NCI-H128 (cell line): ENCODE measurements around the gene MEG3.

Experiments
- DNase-seq: peaks from one replicate; lab custom pipeline; 2025; ENCODE audit not compliant: unreplicated experiment; lab: John Stamatoyannopoulos, UW

The MEG3 gene

DNA sequence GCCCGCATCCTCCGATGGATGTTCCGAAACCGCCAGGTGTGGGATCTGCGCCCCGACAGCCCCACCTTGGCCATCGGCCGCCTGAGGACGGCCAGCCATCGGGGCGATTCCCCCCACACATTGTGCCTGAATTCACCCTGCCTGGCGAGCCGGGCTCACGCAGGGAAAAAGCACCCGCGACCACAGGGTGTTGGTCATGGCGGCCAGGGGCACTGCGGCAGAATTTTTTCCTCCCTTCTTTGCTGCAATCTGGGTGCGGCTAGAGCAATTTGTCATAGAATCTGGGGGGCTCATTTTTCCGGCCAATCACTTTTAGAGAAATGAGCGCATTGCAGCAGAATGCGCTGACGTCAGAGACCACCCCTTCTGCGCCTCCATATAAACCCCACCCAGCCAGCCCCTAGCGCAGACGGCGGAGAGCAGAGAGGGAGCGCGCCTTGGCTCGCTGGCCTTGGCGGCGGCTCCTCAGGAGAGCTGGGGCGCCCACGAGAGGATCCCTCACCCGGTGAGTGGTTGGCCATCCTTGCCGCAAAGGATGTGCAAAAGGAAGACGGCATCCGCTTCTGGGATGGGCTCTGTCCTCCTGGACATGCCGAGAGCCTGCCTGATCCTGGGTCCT, at the start of gene MEG3:
TSS of gene MEG3 (plus strand) at position 406 of the 619 bp plus-strand sequence.
- no peak for DNase-seq

DNA sequence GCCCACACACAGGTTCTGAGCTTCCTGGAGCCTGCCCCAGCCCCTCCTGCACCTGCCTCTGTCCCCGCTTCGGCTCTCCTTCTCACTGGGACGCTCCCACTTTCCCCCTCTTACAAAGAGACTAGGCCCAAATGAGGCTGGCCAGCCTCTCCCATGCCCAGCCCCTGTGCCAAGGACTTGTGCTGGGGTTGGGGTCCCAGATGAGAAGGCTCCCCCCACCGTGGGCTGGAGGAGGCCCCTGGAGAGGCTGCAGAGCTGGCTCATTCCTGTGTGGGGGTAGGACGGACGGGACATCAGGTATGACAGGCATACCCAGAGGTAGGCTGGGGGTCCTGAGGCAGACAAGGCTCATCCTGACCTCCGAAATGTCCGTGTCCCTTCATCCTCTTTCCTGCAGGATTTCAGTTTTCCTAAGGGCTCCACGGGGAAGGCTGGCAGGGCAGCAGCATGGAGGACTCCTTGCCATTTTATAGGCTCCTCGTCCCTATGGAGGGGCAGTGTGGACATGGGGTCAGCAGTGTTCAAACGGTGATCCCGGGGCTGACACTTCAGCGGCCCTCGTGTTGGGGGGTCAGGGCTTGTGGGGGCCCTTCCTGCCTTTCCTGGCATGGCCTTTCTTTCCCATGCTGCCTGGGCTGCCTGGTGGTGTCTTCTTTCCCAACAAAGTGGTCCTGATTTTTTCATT, 49.1 kb upstream of the MEG3 start:
- DNase-seq: no peak

DNA sequence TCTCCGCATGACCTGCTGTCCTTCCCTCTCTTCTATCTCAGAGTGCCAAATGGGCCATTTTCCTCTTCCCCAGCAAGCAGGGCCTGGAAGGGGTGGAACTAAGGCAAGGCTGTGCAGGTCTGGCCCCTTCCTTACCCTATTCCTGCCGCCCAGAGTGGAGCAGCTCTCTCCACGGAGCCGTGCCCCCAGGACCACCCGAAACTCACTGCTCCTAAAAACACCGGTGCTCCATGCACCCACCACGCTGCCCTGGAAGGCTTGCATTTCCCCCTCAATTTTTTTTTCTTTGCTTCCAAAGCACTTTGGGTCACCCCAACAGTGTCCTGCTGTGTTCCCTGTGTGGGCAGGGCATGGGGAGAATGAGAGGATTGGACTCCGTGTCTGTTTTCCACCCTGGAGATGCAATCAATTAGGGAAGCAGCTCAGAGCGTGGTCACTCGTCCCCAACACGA, 48.5 kb upstream of the MEG3 start:
- no peak for DNase-seq

DNA sequence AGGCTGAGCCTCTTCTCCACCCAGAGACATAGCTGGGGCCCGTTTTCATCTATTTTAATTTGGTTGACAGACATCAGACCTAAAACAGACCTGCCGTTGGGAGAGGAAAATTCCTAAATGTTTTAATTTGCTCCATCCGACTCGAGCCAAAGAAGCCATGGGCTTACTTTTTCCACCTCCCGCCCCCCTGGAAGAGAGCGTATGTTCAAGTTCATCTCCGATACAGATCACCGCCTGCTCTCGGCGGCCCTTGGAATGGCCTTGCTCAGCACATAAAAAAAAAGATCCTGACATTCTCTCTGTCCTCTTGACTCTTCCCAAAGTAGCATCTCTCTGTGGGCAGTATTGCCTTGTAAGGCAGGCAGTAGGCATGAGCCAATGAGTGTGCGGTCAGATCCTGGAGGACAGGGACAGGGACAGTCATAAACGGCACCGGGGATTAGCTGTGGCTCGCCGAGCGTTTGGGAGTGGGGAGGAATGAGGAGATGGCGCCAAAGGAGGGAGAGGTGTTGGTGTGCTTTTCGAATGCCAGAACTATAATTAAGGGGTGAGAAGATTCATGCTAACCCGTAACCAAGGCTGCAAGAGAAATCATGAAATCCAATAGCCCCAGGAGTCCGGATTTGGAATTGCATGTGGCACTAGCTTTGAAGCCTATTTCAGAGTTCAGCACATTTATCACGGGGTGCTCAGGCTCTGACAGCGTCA, 47.9 kb upstream of the MEG3 start:
- no peak for DNase-seq

DNA sequence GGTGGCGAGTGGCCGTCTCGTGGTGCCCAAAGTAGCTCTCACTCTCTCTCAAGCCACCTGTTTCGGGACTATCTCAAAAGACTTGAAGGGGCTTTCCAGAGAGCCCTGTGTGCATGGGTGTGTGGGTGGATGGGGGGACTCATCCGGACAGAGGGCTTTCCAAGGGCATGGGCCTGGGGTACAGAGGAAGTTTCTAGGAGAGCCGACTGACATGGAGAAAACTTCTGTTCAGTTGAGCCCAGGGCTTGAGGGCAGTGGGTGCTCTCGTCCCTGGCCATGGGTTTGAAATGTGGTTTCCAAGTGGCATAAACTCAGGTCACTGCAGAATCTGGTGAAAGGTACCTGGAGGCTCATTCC, 47.4 kb upstream of the MEG3 start:
- DNase-seq: no peak

DNA sequence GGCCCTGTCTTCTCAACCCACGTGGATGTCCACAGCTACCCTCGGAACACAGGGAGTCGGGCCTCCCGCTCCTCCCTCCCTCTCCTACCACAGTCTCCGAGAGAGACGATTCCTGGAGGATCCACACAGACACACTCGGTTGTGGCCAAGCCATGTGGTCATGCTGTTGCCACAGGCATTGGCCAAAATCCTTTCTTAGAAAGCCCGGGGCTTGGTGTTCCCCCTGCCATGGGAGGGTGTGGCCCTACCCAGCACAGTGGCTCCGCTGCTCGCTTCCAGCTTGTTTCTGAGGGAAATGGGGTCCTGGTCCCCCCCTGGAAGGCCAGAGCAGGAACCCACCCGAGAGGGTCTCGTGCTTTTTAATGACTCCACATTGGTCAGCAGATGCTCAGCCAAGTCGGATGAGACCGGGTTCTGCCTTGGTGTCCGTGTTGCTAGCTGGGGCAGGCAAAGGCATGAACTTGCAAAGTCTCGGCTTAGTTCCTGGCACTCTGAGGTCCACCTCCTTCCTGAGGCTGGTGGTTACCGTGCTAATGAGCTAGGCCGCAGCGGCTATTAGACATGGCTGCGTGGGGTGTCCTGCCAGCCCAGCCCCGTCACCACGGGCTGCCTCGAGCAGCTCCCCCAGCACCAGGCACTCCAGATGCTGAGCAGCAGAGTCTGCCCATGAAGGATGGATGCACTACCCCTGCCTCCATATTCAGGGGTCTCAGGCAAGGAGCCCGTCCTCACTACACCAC, 46.8 kb upstream of the MEG3 start:
- DNase-seq: no peak

DNA sequence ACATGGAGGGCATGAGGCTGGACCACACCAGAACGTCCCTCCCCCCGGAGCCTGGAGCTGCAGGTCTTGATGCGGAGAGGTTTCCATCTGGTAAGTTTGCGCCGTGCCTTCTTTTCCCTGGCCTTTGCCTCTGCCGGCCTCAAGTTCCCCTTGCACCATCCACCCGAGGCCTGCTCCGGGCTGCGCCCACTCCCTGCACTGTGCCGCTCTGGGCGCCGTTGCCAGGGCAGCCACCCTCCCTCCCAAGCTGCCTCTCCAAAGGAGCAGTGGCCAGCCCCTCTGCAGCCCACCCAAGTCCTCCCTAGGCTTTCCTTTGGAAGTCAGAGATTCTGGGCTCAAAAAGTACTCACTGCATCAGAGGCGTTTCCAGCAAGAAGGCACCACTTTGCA, 46.2 kb upstream of the MEG3 start:
- DNase-seq: no peak

DNA sequence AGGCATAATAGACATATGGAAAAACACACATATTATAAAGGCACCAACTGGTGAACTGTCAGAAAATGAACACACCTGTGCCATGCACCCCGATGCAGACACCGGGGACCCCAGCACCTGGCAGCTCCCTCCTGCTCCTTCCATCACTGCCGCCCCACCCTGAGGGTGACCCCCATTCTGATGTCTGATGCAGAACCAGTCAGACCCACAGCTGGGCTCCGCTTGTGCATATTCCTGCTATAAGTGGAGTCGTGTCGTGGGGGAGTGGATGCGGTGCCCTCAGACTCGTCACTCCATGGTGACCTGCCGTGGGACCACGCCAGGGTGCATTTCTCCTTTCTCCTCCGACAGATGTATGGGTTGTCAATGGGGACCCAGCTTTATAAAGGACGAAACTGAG, 45.7 kb upstream of the MEG3 start:
- no peak for DNase-seq

DNA sequence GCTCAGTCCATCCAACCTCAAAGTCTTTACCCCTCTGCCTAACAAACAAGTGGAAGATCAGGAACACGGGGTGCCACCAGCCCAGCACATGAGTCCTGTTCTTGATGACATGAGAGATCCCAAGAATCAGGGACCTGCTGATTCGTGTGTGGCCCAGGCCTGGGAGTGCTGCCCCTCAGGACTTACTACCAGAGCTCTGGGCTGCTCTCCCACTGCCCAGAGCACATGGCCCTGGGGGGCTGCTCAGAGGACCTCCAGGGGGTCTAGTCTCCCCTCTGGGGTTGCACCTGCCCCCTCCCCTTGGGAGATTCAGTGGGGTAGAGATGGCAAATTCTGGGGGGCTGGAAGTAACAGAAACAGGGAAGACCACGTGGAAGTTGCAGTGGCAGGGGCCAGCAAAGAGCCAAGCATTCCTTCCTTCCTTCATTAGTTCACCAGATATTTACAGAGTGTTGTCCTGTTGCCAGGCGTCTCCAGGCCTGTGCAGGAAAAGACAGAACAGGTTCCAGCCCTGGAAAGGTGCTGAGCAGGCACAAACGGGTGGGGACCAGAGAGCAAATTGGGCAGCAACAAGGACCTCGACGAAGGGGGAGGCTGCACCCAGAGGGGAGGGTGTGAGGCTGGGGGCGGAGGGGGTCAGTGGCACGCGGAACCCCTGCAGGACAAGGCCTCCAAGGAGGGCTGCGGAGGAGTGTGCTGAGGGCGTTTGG, 45.1 kb upstream of the MEG3 start:
- DNase-seq: no peak

DNA sequence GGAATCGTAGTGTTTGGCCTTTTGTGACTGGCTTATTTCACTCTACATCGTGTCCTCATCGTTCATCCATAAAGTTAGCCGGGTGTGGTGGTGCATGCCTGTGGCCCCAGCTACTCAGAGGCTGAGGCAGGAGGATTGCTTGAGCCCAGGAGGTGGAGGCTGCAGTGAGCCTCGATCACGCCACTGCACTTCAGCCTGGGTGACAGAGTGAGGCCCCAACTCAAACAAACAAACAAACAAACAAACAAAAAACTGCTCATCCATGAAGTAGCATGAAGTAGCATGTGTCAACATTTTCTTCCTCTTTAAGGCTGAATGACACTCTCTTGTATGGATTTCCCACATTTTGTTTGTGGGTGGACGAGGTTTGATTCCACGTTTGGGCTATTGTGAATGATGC, 44.0 kb upstream of the MEG3 start:
- DNase-seq: no peak

DNA sequence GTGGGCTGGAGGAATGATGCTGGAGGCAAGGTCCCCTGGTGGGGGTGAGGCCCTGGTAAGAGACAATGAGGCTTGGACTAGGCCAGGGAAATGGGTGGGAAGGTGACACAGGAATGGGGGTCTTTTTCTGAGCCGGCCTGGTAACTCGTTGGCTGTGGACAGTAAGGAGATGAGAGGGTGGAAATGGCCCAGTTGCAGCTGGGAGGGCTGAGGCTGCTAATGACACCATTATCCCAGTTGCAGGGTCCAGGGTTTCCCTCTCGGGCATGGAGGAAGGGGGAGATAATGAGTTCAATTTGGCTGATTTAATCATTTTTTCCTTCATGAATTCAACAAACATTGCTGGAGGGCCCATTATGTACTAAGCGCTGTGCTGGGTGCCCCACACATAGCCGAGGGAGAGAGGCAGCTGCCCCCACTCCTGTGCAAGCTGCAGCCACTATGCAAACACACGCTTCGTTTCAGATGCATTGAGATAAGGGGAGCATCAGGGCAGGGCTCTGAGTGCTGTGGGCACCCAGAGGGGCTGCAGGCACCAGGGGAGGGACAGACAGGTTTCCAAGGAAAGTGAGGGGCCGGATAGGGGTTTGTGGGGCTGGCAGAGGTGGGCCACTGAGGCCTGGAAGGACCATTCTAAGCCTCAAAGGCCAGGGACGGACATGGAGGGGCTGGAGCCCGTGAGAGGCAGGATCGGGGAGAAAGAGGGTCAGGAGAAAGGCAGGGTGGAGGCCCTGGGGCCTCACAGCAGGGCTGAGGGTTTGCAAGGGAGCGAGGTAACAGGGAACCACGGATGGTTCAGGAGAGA, 43.2 kb upstream of the MEG3 start:
- no peak for DNase-seq

DNA sequence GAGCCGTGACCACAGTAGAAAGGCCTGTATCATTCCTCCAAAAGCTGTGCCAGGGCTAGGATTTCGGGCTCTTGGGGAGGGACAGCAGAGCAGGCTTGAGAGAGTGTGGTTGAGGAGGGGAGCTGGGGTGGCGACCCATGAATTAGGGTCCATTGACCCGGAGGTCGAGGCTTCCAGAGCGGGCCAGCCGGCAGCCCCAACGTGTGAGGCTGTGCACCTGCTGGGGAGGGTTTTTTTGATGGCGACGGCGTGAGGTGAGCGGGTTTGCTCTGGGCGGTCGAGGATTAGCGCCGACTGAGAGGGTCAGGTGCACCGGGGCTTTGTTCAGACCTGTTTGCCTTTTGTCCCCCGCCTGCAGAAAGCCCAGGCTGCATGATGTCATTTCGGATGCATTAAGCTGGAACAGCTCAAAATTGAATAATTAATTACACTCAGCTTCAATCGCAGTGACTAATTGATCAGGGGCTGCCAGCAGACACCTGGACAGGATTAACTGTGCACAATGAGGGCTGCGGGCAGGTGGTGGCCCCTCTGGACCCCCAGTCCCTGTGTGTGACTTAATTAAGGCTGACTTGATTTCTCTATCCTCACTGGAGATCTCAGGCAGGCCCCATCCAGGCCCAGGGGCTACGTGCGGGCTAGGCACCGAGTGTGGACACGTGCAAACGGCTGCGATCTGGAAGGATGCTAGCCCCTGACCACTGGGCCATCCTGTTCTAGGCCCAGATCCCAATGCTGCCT, 42.1 kb upstream of the MEG3 start:
- DNase-seq: peak; percentile 16

DNA sequence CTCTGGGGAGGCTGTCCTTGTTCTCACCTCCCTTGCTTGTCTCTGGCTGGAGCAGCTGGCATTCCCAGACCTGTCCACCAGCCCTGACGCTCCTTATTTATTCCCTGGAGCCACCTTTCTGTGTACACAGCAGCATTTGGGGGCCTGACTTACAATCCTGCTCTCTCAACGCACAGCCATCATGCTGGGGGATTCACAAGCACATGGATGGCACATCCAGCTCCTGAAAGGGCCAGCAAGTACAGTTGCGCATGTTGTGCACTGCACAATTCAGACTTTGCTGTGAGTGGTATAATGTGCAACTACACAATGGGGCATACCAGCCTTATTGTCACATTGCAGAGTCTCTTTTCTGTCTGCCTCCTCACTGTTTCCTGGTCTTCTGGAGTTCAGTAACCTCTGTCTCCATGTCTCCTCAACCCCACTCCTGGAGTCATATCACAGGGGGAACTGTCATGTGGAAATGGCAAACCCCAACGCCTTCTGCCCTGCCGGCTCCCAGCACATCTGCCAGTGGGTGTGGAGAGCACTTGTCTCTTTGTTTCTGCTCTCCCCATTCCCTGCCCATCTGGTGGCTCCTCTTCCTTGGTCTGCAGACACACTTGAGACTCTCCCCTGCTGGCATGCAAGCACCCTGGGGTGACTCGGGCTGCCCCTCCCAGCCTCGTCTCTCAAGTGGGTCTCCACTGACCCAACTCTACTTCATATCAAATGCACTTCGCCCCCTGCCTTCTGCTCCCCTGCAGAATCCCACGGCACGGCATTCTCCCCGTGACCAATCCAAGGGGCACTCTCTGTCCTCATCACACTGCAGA, 41.2 kb upstream of the MEG3 start:
- no peak for DNase-seq

DNA sequence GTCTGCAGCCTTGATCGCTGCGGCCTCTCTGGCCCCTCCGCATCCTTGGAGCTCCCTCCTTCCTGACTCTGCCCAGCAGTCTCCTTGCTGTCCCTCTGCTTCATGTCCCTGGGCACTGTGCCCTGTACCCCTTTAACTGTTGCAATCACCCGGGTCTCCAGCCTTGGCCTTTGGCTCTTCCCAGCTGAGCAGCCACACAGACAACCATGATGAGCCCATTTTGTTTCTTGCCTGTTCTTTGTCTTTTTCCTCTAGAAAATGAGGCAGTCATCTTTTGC, 40.6 kb upstream of the MEG3 start:
- no peak for DNase-seq

DNA sequence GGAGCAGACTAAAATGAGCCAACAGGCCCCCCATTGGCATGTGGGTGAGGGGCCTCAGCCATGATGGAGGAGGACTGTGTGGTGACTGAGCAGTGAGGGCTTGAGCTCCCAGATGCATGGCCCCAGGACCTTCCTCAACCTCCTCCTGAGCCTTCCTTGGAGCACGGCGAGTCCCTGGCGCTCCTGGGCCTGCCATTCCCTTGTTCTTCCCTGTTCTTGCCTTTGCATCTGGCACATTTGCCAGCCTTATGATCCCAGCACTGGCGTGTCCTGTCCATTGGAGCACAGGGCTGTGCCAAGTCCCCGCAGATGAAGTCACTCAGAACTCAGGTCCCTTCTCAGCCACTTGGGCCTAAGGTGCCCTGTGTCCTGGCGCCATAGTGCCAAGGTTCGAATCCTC, 40.3 kb upstream of the MEG3 start:
- no peak for DNase-seq

DNA sequence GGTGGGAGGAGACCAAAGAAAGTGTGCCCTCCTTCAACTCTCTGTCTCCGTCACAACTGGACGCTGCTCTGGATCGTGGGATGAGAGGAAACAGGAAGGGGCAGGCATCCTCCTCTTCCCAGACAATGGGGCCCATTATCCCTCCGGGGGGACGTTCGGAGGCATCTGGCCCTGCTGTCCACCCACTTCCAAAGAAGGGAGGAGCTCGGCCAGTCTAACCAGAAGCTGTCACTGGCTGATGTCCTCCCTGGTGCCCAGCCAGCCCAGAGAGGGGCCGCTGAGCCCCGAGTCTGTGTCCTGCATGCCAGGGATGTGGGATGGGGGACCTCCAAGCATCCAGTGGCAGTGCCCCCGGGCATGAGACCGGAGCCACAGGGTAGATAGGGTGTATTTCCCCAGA, 39.8 kb upstream of the MEG3 start:
- DNase-seq: no peak

DNA sequence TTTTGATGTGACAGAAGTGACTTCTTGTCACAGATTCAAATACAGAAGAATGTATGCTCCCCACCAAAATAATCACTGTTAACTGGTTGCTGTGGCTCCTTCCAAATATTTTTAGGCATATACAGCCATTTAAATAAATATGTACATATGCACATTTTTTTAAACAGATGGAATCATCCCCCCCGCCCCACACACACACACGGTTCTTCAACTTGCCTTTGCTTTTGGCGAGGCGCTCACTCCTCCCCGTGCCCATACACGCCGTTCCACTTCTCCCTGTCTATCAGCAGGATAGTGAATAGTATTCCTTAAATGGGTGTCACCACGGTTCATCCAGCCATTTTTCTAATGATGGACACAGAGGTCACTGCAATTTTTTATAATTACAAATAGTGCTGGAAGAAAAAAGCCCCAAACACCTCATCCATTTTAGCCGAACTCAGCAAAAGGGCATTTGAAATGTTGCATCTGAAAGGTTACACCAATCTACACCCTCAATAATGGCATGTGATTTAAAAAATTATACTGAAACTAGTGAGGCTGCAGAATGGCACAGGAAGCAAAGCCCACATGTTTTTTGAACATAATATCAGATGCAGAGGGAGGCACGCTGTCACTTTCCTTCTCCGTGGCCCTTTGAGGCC, 39.2 kb upstream of the MEG3 start:
- DNase-seq: no peak

DNA sequence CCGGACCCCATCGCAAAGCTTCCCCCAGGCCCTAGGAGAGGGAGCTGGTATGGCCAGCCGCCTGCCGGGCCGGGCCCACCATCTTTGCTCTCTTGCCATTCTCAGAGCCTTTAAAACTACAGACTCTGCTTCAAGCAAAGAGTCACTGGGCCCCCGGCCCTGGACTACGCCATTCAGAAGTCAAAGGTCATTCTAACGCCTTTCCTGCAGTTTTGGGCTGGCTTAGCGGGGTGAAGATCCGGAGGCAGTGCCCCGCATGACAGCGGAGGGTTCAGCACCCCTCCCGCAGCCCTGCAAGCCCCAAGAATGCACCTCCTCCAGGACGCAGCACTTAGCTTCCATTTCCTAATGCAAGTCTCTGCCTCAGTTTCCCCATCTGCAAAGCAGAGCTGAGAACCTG, 38.3 kb upstream of the MEG3 start:
- no peak for DNase-seq

DNA sequence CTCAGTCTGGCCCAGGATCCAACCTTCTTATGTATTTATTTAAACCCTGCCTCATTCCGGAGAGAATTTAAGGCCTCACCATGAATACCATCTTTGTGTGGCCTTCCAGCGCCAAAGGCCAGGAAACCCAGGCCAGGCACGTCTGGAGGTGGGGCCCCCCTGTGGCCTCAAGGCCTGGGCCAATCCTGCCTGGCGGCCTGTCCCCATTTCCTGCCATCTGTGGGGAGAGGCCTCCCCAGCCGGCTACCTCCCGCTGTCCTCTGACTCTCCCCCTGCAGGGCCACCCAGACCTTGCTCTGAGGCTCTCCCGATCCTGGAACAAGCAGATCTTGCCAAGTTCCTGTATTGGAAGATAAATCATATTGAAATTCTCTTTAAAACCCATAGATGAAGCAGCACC, 37.4 kb upstream of the MEG3 start:
- no peak for DNase-seq
